Fibroblast of lung (primary cell): ENCODE data around the gene LRRK1.

ENCODE experiments used
- CTCF ChIP-seq, 2 donors: IDR thresholded peaks in 1 of 2; conservative IDR thresholded peaks in 1 of 2; 1 replicate in 1 of 2; 2 replicates in 1 of 2; pipeline ENCODE4 v1.5.1; 2011 to 2012; ENCODE audit warnings: low read length in 2 of 2, control low read depth in 1 of 2, inconsistent platforms in 1 of 2, low read depth in 1 of 2, mild to moderate bottlenecking in 1 of 2
- EZH2 ChIP-seq: IDR thresholded peaks from 2 replicates; pipeline ENCODE4 v1.5.1; 2012; ENCODE audit warnings: low read length, control low read depth, mild to moderate bottlenecking; ENCODE audit errors: missing control alignments

- TF ChIP-seq EZH2 (no peak), CTCF (conservative IDR thresholded peaks at IDR 0.05 in 1 of 2, IDR thresholded peaks at IDR 0.05 in 1 of 2; ENCODE audit: low read depth in 1 of 2, low read length in 2 of 2) (no peak)
Measured at GRCh38 chr15:101097111-101097510, 178.0 kb downstream of the LRRK1 start.
